ENCODE data around the gene MED31.

DNA sequence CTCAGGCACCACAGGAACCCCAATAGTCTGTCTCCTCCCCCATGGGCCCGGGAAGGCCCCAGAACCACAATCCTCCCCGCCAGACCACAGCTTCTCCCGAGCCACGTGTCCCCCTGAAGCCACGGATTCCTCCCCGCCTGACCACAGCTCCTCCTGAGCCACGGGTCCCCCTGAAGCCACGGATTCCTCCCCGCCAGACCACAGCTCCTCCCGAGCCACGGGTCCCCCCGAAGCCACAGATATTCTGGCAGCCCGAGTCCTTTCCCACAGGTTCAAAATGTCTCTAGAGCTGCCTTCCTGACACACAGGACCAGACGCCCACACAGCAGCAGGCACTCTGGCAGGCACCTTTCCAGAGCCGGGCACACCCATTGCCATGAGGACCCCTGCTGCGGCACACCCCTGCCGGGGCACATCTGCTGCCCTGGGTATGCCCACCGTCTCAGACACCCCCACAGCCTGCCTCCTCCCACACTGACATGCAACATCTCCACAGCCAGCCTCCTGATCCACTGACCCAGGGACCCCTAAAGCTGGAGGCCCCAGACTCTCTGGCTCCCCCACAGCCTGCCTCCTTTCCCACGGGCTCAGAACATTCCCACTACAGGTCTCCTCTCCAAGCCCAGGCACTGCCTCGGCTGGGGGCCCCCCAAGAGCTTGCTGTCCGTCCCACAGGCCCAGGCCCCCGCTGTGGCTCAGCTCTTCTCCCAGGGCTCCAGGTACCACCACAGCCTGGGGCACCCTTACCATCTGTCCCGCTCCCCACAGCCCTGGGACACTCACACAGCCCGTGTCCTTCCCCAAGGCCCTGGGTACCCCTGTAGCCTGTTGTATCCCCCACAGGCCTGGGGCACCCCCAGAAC lies 13.1 kb downstream of the MED31 start:
- TF ChIP-seq POLR2AphosphoS5 (IDR thresholded peaks at IDR 0.05; ENCODE audit: low read depth) (no peak), EZH2 (IDR thresholded peaks at IDR 0.05; ENCODE audit: low read depth, unreplicated experiment) (no peak), EZH2phosphoT487 (IDR thresholded peaks at IDR 0.05; ENCODE audit: unreplicated experiment) (no peak), JUNB (IDR thresholded peaks at IDR 0.05; ENCODE audit: unreplicated experiment) (no peak), STAT1 (IDR thresholded peaks at IDR 0.05; ENCODE audit: unreplicated experiment) (no peak), ZNF331 (CRISPR knock-in tag; IDR thresholded peaks at IDR 0.05; ENCODE audit: low read depth) (no peak), ZNF114 (CRISPR knock-in tag; IDR thresholded peaks at IDR 0.05) (no peak)
- TF ChIP-seq, protein P1, sequence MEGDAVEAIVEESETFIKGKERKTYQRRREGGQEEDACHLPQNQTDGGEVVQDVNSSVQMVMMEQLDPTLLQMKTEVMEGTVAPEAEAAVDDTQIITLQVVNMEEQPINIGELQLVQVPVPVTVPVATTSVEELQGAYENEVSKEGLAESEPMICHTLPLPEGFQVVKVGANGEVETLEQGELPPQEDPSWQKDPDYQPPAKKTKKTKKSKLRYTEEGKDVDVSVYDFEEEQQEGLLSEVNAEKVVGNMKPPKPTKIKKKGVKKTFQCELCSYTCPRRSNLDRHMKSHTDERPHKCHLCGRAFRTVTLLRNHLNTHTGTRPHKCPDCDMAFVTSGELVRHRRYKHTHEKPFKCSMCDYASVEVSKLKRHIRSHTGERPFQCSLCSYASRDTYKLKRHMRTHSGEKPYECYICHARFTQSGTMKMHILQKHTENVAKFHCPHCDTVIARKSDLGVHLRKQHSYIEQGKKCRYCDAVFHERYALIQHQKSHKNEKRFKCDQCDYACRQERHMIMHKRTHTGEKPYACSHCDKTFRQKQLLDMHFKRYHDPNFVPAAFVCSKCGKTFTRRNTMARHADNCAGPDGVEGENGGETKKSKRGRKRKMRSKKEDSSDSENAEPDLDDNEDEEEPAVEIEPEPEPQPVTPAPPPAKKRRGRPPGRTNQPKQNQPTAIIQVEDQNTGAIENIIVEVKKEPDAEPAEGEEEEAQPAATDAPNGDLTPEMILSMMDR (conservative IDR thresholded peaks at IDR 0.05; ENCODE audit: low read depth in 2 of 2), result no peak
- TF ChIP-seq, protein P2, sequence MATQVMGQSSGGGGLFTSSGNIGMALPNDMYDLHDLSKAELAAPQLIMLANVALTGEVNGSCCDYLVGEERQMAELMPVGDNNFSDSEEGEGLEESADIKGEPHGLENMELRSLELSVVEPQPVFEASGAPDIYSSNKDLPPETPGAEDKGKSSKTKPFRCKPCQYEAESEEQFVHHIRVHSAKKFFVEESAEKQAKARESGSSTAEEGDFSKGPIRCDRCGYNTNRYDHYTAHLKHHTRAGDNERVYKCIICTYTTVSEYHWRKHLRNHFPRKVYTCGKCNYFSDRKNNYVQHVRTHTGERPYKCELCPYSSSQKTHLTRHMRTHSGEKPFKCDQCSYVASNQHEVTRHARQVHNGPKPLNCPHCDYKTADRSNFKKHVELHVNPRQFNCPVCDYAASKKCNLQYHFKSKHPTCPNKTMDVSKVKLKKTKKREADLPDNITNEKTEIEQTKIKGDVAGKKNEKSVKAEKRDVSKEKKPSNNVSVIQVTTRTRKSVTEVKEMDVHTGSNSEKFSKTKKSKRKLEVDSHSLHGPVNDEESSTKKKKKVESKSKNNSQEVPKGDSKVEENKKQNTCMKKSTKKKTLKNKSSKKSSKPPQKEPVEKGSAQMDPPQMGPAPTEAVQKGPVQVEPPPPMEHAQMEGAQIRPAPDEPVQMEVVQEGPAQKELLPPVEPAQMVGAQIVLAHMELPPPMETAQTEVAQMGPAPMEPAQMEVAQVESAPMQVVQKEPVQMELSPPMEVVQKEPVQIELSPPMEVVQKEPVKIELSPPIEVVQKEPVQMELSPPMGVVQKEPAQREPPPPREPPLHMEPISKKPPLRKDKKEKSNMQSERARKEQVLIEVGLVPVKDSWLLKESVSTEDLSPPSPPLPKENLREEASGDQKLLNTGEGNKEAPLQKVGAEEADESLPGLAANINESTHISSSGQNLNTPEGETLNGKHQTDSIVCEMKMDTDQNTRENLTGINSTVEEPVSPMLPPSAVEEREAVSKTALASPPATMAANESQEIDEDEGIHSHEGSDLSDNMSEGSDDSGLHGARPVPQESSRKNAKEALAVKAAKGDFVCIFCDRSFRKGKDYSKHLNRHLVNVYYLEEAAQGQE (IDR thresholded peaks at IDR 0.05; ENCODE audit: unreplicated experiment), result no peak
- TF ChIP-seq, protein P3, sequence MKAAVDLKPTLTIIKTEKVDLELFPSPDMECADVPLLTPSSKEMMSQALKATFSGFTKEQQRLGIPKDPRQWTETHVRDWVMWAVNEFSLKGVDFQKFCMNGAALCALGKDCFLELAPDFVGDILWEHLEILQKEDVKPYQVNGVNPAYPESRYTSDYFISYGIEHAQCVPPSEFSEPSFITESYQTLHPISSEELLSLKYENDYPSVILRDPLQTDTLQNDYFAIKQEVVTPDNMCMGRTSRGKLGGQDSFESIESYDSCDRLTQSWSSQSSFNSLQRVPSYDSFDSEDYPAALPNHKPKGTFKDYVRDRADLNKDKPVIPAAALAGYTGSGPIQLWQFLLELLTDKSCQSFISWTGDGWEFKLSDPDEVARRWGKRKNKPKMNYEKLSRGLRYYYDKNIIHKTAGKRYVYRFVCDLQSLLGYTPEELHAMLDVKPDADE (IDR thresholded peaks at IDR 0.05), result no peak
